IMR-90 (cell line): ENCODE results near the gene FLT3. TPM values are rescaled to one million over a fixed set of nuclear protein-coding genes. Genes with fewer than 3 reads are reported as not detected.

Experiments
- ATAC-seq: fragments of 200-7000 bp; cut with Tn5 transposase; 2 replicates; pipeline ENCODE4 v1.9.1; 2020; ENCODE audit warnings: low read depth, mild to moderate bottlenecking, moderate library complexity
- BruUV-seq: library from RNA; stranded (reverse); fragments of 400-500 nt; replicated peaks from 2 replicates; lab custom pipeline; 2021; lab: Mats Ljungman, UMichigan
- CTCF ChIA-PET: fragments of 300-600 bp; formaldehyde crosslinking; extraction: SDS; loops from one replicate; lab custom pipeline; 2021; ENCODE audit warnings: antibody characterized with exemption; lab: Yijun Ruan, JAX
- POLR2A ChIA-PET: fragments of 300-600 bp; sonication (Branson Sonifier 250); formaldehyde crosslinking; loops from one replicate; lab custom pipeline; 2022; ENCODE audit warnings: antibody characterized with exemption; ENCODE audit not compliant: unreplicated experiment; lab: Charles Lee
- DNase-seq: peaks from one replicate; pipeline ENCODE4 v3.0.0; 2013
- H2AFZ ChIP-seq: replicated peaks from 2 replicates; pipeline ENCODE3; 2013; ENCODE audit warnings: low read length, mild to moderate bottlenecking; ENCODE audit not compliant: poor library complexity
- H2AK5ac ChIP-seq: 2 replicates; pipeline ENCODE4 v1.6.1; 2013; ENCODE audit warnings: low read depth, low read length, inconsistent platforms
- H2AK9ac ChIP-seq: replicated peaks from 2 replicates; pipeline ENCODE3; 2013; ENCODE audit warnings: mild to moderate bottlenecking, low read depth, low read length, moderate library complexity; ENCODE audit not compliant: poor library complexity
- H2BK120ac ChIP-seq: 2 replicates; pipeline ENCODE4 v1.6.1; 2013; ENCODE audit warnings: low read depth, low read length, inconsistent platforms
- H2BK15ac ChIP-seq: 3 replicates; pipeline ENCODE4 v1.6.1; 2013; ENCODE audit warnings: low read depth, low read length, inconsistent platforms
- H2BK20ac ChIP-seq: 2 replicates; pipeline ENCODE4 v1.6.1; 2013; ENCODE audit warnings: low read depth, mild to moderate bottlenecking, inconsistent platforms, low read length, moderate library complexity
- H2BK5ac ChIP-seq: 2 replicates; pipeline ENCODE4 v1.6.1; 2013; ENCODE audit warnings: mild to moderate bottlenecking, low read depth, low read length, inconsistent platforms; ENCODE audit not compliant: poor library complexity, severe bottlenecking
- H3K14ac ChIP-seq: replicated peaks from 2 replicates; pipeline ENCODE4 v1.6.1; 2013; ENCODE audit warnings: low read depth, low read length, inconsistent platforms
- H3K18ac ChIP-seq: 2 replicates; pipeline ENCODE4 v1.6.1; 2013; ENCODE audit warnings: low read depth, low read length, control low read depth
- H3K23ac ChIP-seq: 2 replicates; pipeline ENCODE4 v1.6.1; 2013; ENCODE audit warnings: low read depth, low read length, inconsistent platforms
- H3K27ac ChIP-seq: 2 replicates; pipeline ENCODE4 v1.5.1; 2013; ENCODE audit warnings: mild to moderate bottlenecking, control low read depth, low read length; ENCODE audit not compliant: insufficient read depth
- H3K27me3 ChIP-seq: 2 replicates; pipeline ENCODE4 v1.6.1; 2013; ENCODE audit warnings: low read length; ENCODE audit not compliant: control insufficient read depth, insufficient read depth
- H3K36me3 ChIP-seq: 2 replicates; pipeline ENCODE4 v1.6.1; 2013; ENCODE audit warnings: low read length, mixed read lengths; ENCODE audit not compliant: control insufficient read depth, insufficient read depth
- H3K4ac ChIP-seq: 2 replicates; pipeline ENCODE4 v1.6.1; 2013; ENCODE audit warnings: low read depth, low read length, inconsistent platforms
- H3K4me1 ChIP-seq: 2 replicates; pipeline ENCODE4 v1.6.1; 2013; ENCODE audit warnings: low read length, mixed read lengths; ENCODE audit not compliant: control insufficient read depth, insufficient read depth
- H3K4me2 ChIP-seq: 2 replicates; pipeline ENCODE4 v1.6.1; 2013; ENCODE audit warnings: low read depth, mild to moderate bottlenecking, control low read depth, low read length, moderate library complexity
- H3K4me3 ChIP-seq: 2 replicates; pipeline ENCODE4 v1.5.1; 2013; ENCODE audit warnings: low read depth, mild to moderate bottlenecking, control low read depth, low read length, moderate library complexity; ENCODE audit not compliant: insufficient read depth
- H3K56ac ChIP-seq: 2 replicates; pipeline ENCODE4 v1.6.1; 2013; ENCODE audit warnings: low read length, inconsistent platforms; ENCODE audit not compliant: insufficient read depth; ENCODE audit errors: extremely low read depth
- H3K79me1 ChIP-seq, 2 experiments: 2 replicates each; pipeline ENCODE4 v1.6.1; 2013; ENCODE audit warnings: low read length in 2 of 2, inconsistent platforms in 1 of 2, low read depth in 1 of 2
- H3K9ac ChIP-seq: 2 replicates; pipeline ENCODE4 v1.6.1; 2013; ENCODE audit warnings: low read depth, low read length, control low read depth
- H3K9me1 ChIP-seq: 2 replicates; pipeline ENCODE4 v1.6.1; 2013; ENCODE audit warnings: low read length, inconsistent platforms; ENCODE audit not compliant: insufficient read depth
- H3K9me3 ChIP-seq: 2 replicates; pipeline ENCODE4 v1.6.1; 2013; ENCODE audit warnings: low read length; ENCODE audit not compliant: control insufficient read depth, insufficient read depth
- H4K20me1 ChIP-seq: 2 replicates; pipeline ENCODE4 v1.6.1; 2013; ENCODE audit warnings: low read length, inconsistent platforms; ENCODE audit not compliant: insufficient read depth
- H4K5ac ChIP-seq: 2 replicates; pipeline ENCODE4 v1.6.1; 2013; ENCODE audit warnings: mild to moderate bottlenecking, low read depth, low read length, control low read depth
- H4K8ac ChIP-seq, 2 experiments: 2 replicates each; pipeline ENCODE4 v1.6.1; 2013; ENCODE audit warnings: low read depth in 2 of 2, low read length in 2 of 2, control low read depth in 1 of 2, inconsistent platforms in 1 of 2
- H4K91ac ChIP-seq: 2 replicates; pipeline ENCODE4 v1.6.1; 2013; ENCODE audit warnings: low read depth, low read length, inconsistent platforms; ENCODE audit not compliant: insufficient read depth
- CEBPB ChIP-seq: IDR thresholded peaks from 2 replicates; pipeline ENCODE4 v1.6.1; 2012; ENCODE audit warnings: low read depth, low read length, improper control_type of control experiment
- CHD1 ChIP-seq: IDR thresholded peaks from 2 replicates; pipeline ENCODE4 v1.6.1; 2012; ENCODE audit warnings: low read depth, low read length, improper control_type of control experiment
- MAFK ChIP-seq: IDR thresholded peaks from 2 replicates; pipeline ENCODE4 v1.6.1; 2012; ENCODE audit warnings: low read depth, low read length, improper control_type of control experiment
- MAZ ChIP-seq: IDR thresholded peaks from 2 replicates; pipeline ENCODE4 v1.6.1; 2012; ENCODE audit warnings: low read depth, mild to moderate bottlenecking, low read length, improper control_type of control experiment, moderate library complexity, borderline replicate concordance
- MXI1 ChIP-seq: IDR thresholded peaks from 2 replicates; pipeline ENCODE4 v1.6.1; 2012; ENCODE audit warnings: low read depth, mild to moderate bottlenecking, low read length, moderate library complexity, borderline replicate concordance
- RAD21 ChIP-seq: IDR thresholded peaks from 2 replicates; pipeline ENCODE4 v1.6.1; 2012; ENCODE audit warnings: low read length, improper control_type of control experiment
- USF2 ChIP-seq: fragments of 150-350 bp; IDR thresholded peaks from 2 replicates; pipeline ENCODE4 v1.6.1; 2017; ENCODE audit warnings: mild to moderate bottlenecking, antibody characterized with exemption, low read length, low read depth
- WGBS, 2 experiments: methylation state at CpG; one replicate each; pipeline versions ENCODE4 v1.1.5 to v1.1.7; 2013; ENCODE audit warnings: missing lambda C conversion rate in 2 of 2; ENCODE audit not compliant: insufficient read length in 1 of 2; ENCODE audit errors: extremely low coverage in 2 of 2; 5-methylcytosine and 5-hydroxymethylcytosine counted together
- dilution Hi-C: fragments of 300-500 bp; cut with HindIII; formaldehyde crosslinking; loops from one replicate; pipeline ENCODE4 v1.14.3; 2018; ENCODE audit warnings: low sequenced_read_pairs; ENCODE audit not compliant: unreplicated experiment
- in situ Hi-C: fragments of 300-500 bp; cut with MboI; formaldehyde crosslinking; loops from 3 replicates; pipeline ENCODE4 v1.14.3; 2019; ENCODE audit warnings: low sequenced_read_pairs, inconsistent platforms, mixed read lengths
- intact Hi-C: fragments of 100-400 bp; cut with micrococcal nuclease; formaldehyde crosslinking; loops from 2 replicates; pipeline ENCODE4 v1.10.0; 2022
- polyA plus RNA-seq, 3 experiments: library from polyadenylated mRNA; depleted of rRNA; stranded (reverse); fragments of >200 nt; gene quantifications; 2 replicates each; pipeline ENCODE4 v1.2.3, GENCODE V29; 2012; ENCODE audit warnings: low replicate concordance in 1 of 3
- total RNA-seq: library from RNA; depleted of rRNA; stranded (reverse); fragments of >200 nt; gene quantifications from 2 replicates; pipeline ENCODE4 v1.2.3, GENCODE V29; 2012

FLT3 gene
- total and polyA plus RNA-seq, 2 of the 4 experiments (the other 2 are of a cell fraction), result not detected

- Histone ChIP-seq H3K79me1 (no peaks in the 10 kb centered on the region), H4K20me1 (no peaks in the 10 kb centered on the region), H3K9me1 (no peaks in the 10 kb centered on the region), H3K18ac (no peak overlapping the region), H2AFZ (no peak overlapping the region), H3K23ac (no peak overlapping the region), H3K9ac (no peak overlapping the region), H4K5ac (no peak overlapping the region), H3K36me3 (no peaks in the 10 kb centered on the region), H2AK5ac (no peak overlapping the region), H3K27ac (no peak overlapping the region), H3K4ac (no peak overlapping the region), H2BK20ac (no peak overlapping the region), H2BK120ac (no peak overlapping the region), H3K9me3 (peaks cover 8% of the 10 kb centered on the region), H2BK15ac (no peak overlapping the region), H2BK5ac (no peak overlapping the region), H3K56ac (no peak overlapping the region), H3K4me2 (no peak overlapping the region), H4K91ac (no peak overlapping the region), H3K4me3 (no peak overlapping the region), H2AK9ac (no peak overlapping the region), H3K4me1 (peaks cover 2% of the 10 kb centered on the region; the same call in 1 of the 2 replicates), H4K8ac (no peak overlapping the region), H3K14ac (no peak overlapping the region), H3K27me3 (peaks cover 57% of the 10 kb centered on the region)
- ChIA-PET POLR2A (no interaction called here), CTCF (interaction anchor here (0.7 kb wide), 1 partner anchor 1130 kb away, joined by 5 read pairs; no protein-coding TSS in a partner anchor)
- no TSS peak for BruUV-seq
- dilution Hi-C loops, result no loop called here
- no peak for ATAC-seq
- TF ChIP-seq RAD21, result no peak
- no peak for TF ChIP-seq MAZ
- no peak for TF ChIP-seq CHD1
- no peak for TF ChIP-seq USF2
- TF ChIP-seq MXI1, result no peak
- TF ChIP-seq MAFK, result no peak
- TF ChIP-seq CEBPB, result no peak
- intact Hi-C loops, result no loop called here
- DNase-seq, result no peak
- in situ Hi-C loops, result no loop called here
- no CpG with 5 or more reads among the region's 3 CpGs for WGBS, 2 experiments
Measured at GRCh38 chr13:28097503-28097902, 2.9 kb downstream of the FLT3 start.
